ENCODE measurements around the gene HSFX1.
A peak's percentile ranks its signal among the peaks of the same experiment; 100 is the strongest.

HSFX1 gene

DNA sequence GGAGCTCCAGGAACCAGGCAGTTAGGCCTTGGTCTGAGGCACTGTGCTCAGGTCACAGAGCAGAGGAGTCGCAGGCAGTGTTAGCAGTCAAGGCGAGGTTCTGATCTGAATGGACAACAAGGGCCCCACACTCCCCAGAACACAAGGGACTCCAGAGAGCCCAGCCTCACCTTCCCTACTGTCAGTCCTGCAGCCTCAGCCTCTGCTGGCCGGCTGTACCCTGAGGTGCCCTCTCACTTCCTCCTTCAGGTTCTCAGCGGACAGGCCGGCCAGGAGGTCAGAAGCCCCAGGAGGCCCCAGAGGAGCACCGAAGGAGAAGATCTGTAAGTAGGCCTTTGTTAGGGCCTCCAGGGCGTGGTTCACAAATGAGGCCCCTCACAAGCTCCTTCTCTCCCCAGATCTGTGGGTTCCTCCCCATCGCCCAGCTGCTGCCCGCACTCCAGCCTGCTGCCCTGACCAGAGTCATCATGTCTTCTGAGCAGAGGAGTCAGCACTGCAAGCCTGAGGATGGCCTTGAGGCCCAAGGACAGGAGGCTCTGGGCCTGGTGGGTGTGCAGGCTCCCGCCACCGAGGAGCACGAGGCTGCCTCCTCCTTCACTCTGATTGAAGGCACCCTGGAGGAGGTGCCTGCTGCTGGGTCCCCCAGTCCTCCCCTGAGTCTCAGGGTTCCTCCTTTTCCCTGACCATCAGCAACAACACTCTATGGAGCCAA lies 34.0 kb downstream of the HSFX1 start:
- DNase-seq: no peak

DNA sequence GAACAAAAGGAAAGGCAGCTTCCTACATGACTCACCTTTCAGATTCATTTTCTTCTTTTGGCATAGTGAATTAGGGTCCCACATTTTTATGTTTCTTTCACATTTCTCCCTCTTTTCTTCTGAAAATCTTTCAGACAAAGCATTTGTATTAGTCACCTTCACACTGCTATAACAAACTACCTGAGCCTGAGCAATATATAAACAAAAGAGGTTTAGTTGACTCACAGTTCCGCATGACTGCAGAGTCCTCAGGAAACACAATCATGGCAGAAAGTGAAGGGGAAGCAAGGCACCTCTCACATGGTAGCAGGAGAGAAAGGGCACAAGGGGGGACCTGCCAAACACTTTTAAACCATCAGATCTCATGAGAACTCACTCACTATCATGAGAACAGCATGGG lies 44.8 kb downstream of the HSFX1 start:
- no peak for DNase-seq

DNA sequence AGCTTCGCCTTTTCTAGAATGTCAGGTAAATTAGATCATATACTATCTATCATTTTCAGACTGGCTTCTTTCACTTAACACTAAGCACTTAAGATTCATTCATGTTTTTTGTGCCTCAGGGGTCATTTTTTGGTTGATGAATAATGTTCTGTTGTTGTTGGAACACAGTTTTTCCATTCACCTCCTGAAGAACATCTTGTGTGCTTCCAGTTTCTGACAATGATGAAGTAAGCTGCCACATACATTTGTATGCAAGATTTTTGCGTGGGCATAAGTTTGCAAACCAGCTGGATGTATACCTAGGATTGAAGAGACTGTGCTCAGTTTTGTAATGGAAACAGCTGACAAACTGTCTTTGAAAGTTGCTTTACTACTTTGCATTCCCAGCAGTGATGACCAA lies 45.5 kb downstream of the HSFX1 start:
- no peak for DNase-seq

DNA sequence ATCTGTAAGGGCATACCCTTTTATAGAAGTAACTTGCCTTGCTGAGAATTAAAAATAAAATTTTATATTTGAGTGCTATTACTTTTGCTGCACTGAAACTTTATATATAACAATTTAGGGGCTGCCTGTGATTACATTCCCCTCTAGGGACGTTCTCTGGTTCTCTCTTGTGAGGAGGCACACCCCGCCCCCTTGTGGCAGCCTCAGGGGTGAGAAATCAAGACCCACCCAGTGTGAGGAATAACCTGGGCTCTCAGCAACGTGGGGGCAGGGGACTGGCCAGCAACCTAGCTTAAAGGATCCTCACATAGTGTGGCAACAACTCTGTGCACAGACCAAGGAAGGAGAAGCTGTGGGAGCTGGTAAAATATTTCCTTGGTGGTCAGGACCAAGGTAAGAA lies 51.6 kb downstream of the HSFX1 start:
- peak; percentile 50 to 55 for DNase-seq
